MCF 10A (cell line): Measurements from ENCODE around the gene EMILIN2. TPM values are rescaled to one million over a fixed set of nuclear protein-coding genes. Genes with fewer than 3 reads are reported as not detected.

ENCODE experiments used
- BruUV-seq: library from RNA; stranded (reverse); fragments of 400-500 nt; replicated peaks from 2 replicates; lab custom pipeline; 2021; lab: Mats Ljungman, UMichigan
- CTCF ChIA-PET: fragments of 300-600 bp; sonication (Branson Sonifier 250); formaldehyde crosslinking; extraction: SDS; loops from one replicate; lab custom pipeline; 2021; ENCODE audit warnings: antibody characterized with exemption, inconsistent platforms; lab: Yijun Ruan, JAX
- POLR2A ChIA-PET: fragments of 300-600, 350-650 bp; sonication (Branson Sonifier 250); formaldehyde crosslinking; extraction: SDS; loops from one replicate; lab custom pipeline; 2020; ENCODE audit warnings: antibody characterized with exemption, inconsistent platforms; lab: Yijun Ruan, JAX
- DNase-seq: peaks from one replicate; pipeline ENCODE4 v3.0.0-alpha.2; 2018; ENCODE audit not compliant: unreplicated experiment
- H3K27ac Mint-ChIP-seq: one replicate; pipeline ENCODE4 v1.8.0; 2022; ENCODE audit warnings: mild to moderate bottlenecking, low read depth, mixed read lengths; ENCODE audit not compliant: unreplicated experiment
- H3K27me3 Mint-ChIP-seq: one replicate; pipeline ENCODE4 v1.8.0; 2022; ENCODE audit warnings: mixed read lengths; ENCODE audit not compliant: insufficient read depth, unreplicated experiment
- H3K36me3 Mint-ChIP-seq: one replicate; pipeline ENCODE4 v1.8.0; 2022; ENCODE audit warnings: mild to moderate bottlenecking, moderate library complexity, mixed read lengths; ENCODE audit not compliant: insufficient read depth, unreplicated experiment
- H3K4me1 Mint-ChIP-seq: one replicate; pipeline ENCODE4 v1.8.0; 2022; ENCODE audit warnings: mixed read lengths; ENCODE audit not compliant: insufficient read depth, unreplicated experiment
- H3K4me3 Mint-ChIP-seq: one replicate; pipeline ENCODE4 v1.8.0; 2022; ENCODE audit warnings: mild to moderate bottlenecking, moderate library complexity, mixed read lengths; ENCODE audit not compliant: unreplicated experiment
- H3K9me3 Mint-ChIP-seq: one replicate; pipeline ENCODE4 v1.8.0; 2022; ENCODE audit warnings: mixed read lengths; ENCODE audit not compliant: unreplicated experiment
- CTCF ChIP-seq: fragments of 200-600 bp; IDR thresholded peaks from one replicate; pipeline ENCODE4 v1.8.0; 2022; ENCODE audit warnings: antibody characterized with exemption, mild to moderate bottlenecking; ENCODE audit not compliant: unreplicated experiment
- intact Hi-C: fragments of 100-400 bp; cut with micrococcal nuclease; formaldehyde crosslinking; loops from 2 replicates; pipeline ENCODE4 v1.14.1; 2022
- total RNA-seq: library from RNA; stranded (reverse); gene quantifications from 2 replicates; pipeline ENCODE4 v1.2.3, GENCODE V29; 2022

Gene EMILIN2
- total RNA-seq, 1 experiment from 2014 or later, result not detected

- no peaks in the 10 kb centered on the region for H3K9me3 Mint-ChIP-seq
- H3K27me3 Mint-ChIP-seq, result no peaks in the 10 kb centered on the region
- H3K36me3 Mint-ChIP-seq, result no peaks in the 10 kb centered on the region
- TF ChIP-seq CTCF, result no peak
- no peak for DNase-seq
- H3K4me1 Mint-ChIP-seq, result no peaks in the 10 kb centered on the region
- no TSS peak for BruUV-seq
- no peak overlapping the region for H3K4me3 Mint-ChIP-seq
- no peak overlapping the region for H3K27ac Mint-ChIP-seq
- intact Hi-C loops, result no loop called here
- ChIA-PET POLR2A (no interaction called here), CTCF (interaction anchor here (0.6 to 1.3 kb wide), 3 partner anchors 31 to 1049 kb away, joined by 3 read pairs; no protein-coding TSS in a partner anchor)
These were observed 54.0 kb downstream of the EMILIN2 start for GRCh38 chr18:2900684-2901422.

GRCh38 chr18:2901423-2901985 is 54.7 kb downstream of the EMILIN2 start:
- Mint-ChIP-seq H3K27me3 (no peaks in the 10 kb centered on the region), H3K4me3 (no peak overlapping the region), H3K4me1 (no peaks in the 10 kb centered on the region), H3K36me3 (no peaks in the 10 kb centered on the region), H3K9me3 (no peaks in the 10 kb centered on the region), H3K27ac (no peak overlapping the region)
- CTCF ChIA-PET, result interaction anchor here (0.6 kb wide), 1 partner anchor 1050 kb away, joined by 3 read pairs; no protein-coding TSS in a partner anchor
- no TSS peak for BruUV-seq
- POLR2A ChIA-PET, result no interaction called here
- DNase-seq, result no peak
- TF ChIP-seq CTCF, result no peak
- intact Hi-C loops, result no loop called here

GRCh38 chr18:2902327-2902726 is 55.5 kb downstream of the EMILIN2 start:
- no peaks in the 10 kb centered on the region for H3K27me3 Mint-ChIP-seq
- intact Hi-C loops, result no loop called here
- POLR2A ChIA-PET, result no interaction called here
- H3K4me1 Mint-ChIP-seq, result no peaks in the 10 kb centered on the region
- BruUV-seq, result no TSS peak
- TF ChIP-seq CTCF, result no peak
- H3K9me3 Mint-ChIP-seq, result no peaks in the 10 kb centered on the region
- DNase-seq, result no peak
- H3K4me3 Mint-ChIP-seq, result no peak overlapping the region
- no peaks in the 10 kb centered on the region for H3K36me3 Mint-ChIP-seq
- CTCF ChIA-PET, result no interaction called here
- H3K27ac Mint-ChIP-seq, result no peak overlapping the region

DNA sequence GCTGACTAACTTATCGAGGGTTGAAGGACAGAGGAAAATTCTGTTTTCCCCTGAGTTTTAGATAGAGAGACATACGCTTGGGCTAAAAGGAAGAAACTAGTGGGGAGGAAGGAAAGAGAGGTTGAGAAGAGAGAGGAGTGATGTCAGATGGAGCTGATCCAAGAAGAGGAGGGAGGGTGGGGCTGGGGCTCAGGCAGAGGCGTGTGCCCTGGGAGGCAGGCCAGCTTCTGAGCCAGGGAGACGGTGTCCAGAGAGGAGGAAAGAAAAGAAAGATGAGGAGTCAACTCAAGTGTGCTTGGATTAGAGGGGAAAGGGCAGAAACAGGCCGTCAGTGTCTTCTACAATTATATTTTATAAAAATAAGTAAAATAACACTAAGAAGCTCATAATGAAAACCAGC is 56.2 kb downstream of the EMILIN2 start:
- BruUV-seq, result no TSS peak
- TF ChIP-seq CTCF, result no peak
- no peak overlapping the region for H3K4me3 Mint-ChIP-seq
- ChIA-PET POLR2A (interaction anchor here (0.8 to 1.2 kb wide), 2 partner anchors 8 to 344 kb away, joined by 3 read pairs; partner anchors contain the start of gene MYL12A), CTCF (no interaction called here)
- peak; percentile 63 for DNase-seq
- no peaks in the 10 kb centered on the region for H3K27me3 Mint-ChIP-seq
- no peaks in the 10 kb centered on the region for H3K9me3 Mint-ChIP-seq
- intact Hi-C loops, result no loop called here
- peaks cover 3% of the 10 kb centered on the region for H3K36me3 Mint-ChIP-seq
- H3K4me1 Mint-ChIP-seq, result no peaks in the 10 kb centered on the region
- no peak overlapping the region for H3K27ac Mint-ChIP-seq
